ENCODE results near the gene RGS6. TPM values are rescaled to one million over a fixed set of nuclear protein-coding genes. Genes with fewer than 3 reads are reported as not detected.

RGS6 gene
- total RNA-seq, 2 donors from 2014 or later: 3.2 TPM; not detected in 1

- TF ChIP-seq POLR2A (IDR thresholded peaks at IDR 0.05) (no peak), POLR2AphosphoS5 (IDR thresholded peaks at IDR 0.05) (no peak), CTCF (IDR thresholded peaks at IDR 0.05) (no peak)
- intact Hi-C loops (cut with DNase I): no loop called here
- DNase-seq (ENCODE audit: low spot score): no peak
- no peak overlapping the region for H3K27ac ChIP-seq
- no peaks in the 10 kb centered on the region for H3K4me1 ChIP-seq (replicated peaks)
- 75% methylated on average over 4 of the region's 4 CpGs for WGBS
- no peaks in the 10 kb centered on the region for H3K27me3 ChIP-seq (replicated peaks; ENCODE audit: insufficient read depth)
- H3K9me3 ChIP-seq: no peaks in the 10 kb centered on the region
- H3K36me3 ChIP-seq: no peaks in the 10 kb centered on the region
- H3K4me3 ChIP-seq: no peak overlapping the region
Observed at GRCh38 chr14:72519543-72519942, 587.3 kb downstream of the RGS6 start.

GRCh38 chr14:72521045-72521444 lies 588.8 kb downstream of the RGS6 start:
- TF ChIP-seq CTCF (IDR thresholded peaks at IDR 0.05) (no peak), POLR2A (IDR thresholded peaks at IDR 0.05) (no peak), POLR2AphosphoS5 (IDR thresholded peaks at IDR 0.05) (no peak)

GRCh38 chr14:72521968-72522741 lies 589.9 kb downstream of the RGS6 start:
- DNase-seq (ENCODE audit: low spot score): no peak
- H3K27me3 ChIP-seq (replicated peaks; ENCODE audit: insufficient read depth): no peaks in the 10 kb centered on the region
- no peak for TF ChIP-seq POLR2A (IDR thresholded peaks at IDR 0.05)
- no peak for TF ChIP-seq POLR2AphosphoS5 (IDR thresholded peaks at IDR 0.05)
- TF ChIP-seq CTCF (IDR thresholded peaks at IDR 0.05): no peak
- H3K4me3 ChIP-seq: no peak overlapping the region
- no peaks in the 10 kb centered on the region for H3K36me3 ChIP-seq
- no peaks in the 10 kb centered on the region for H3K9me3 ChIP-seq
- H3K4me1 ChIP-seq (replicated peaks): no peaks in the 10 kb centered on the region
- 87% methylated on average over 8 of the region's 8 CpGs for WGBS
- intact Hi-C loops (cut with DNase I): no loop called here
- no peak overlapping the region for H3K27ac ChIP-seq

More at GRCh38 chr14:72521045-72521444, 588.8 kb downstream of the RGS6 start:
- Histone ChIP-seq H3K9me3 (no peaks in the 10 kb centered on the region), H3K4me3 (no peak overlapping the region), H3K27me3 (replicated peaks; ENCODE audit: insufficient read depth) (no peaks in the 10 kb centered on the region), H3K36me3 (no peaks in the 10 kb centered on the region), H3K27ac (no peak overlapping the region), H3K4me1 (replicated peaks) (no peaks in the 10 kb centered on the region)
- 88% methylated on average over 4 of the region's 4 CpGs for WGBS
- no peak for DNase-seq (ENCODE audit: low spot score)
- intact Hi-C loops (cut with DNase I): no loop called here

- 88% methylated on average over 4 of the region's 4 CpGs for WGBS
- H3K4me3 ChIP-seq: no peak overlapping the region
- H3K27ac ChIP-seq: no peak overlapping the region
- no peaks in the 10 kb centered on the region for H3K4me1 ChIP-seq (replicated peaks)
- TF ChIP-seq POLR2A (IDR thresholded peaks at IDR 0.05): no peak
- TF ChIP-seq CTCF (IDR thresholded peaks at IDR 0.05): no peak
- no peak for TF ChIP-seq POLR2AphosphoS5 (IDR thresholded peaks at IDR 0.05)
- H3K27me3 ChIP-seq (replicated peaks; ENCODE audit: insufficient read depth): no peaks in the 10 kb centered on the region
- no peak for DNase-seq (ENCODE audit: low spot score)
- intact Hi-C loops (cut with DNase I): no loop called here
- no peaks in the 10 kb centered on the region for H3K36me3 ChIP-seq
- no peaks in the 10 kb centered on the region for H3K9me3 ChIP-seq
Observed at GRCh38 chr14:72522847-72523246, 590.6 kb downstream of the RGS6 start.
